Endothelial cell of umbilical vein (primary cell): Measurements from ENCODE around the gene CTF1. TPM values are rescaled to one million over a fixed set of nuclear protein-coding genes. Genes with fewer than 3 reads are reported as not detected.

ENCODE experiments used
- BruUV-seq: library from RNA; stranded (reverse); fragments of 400-500 nt; replicated peaks from 2 replicates; lab custom pipeline; 2021; lab: Mats Ljungman, UMichigan
- CTCF ChIA-PET: fragments of 300-600, 350-600 bp; sonication (Branson Sonifier 250); formaldehyde crosslinking; loops from one replicate; lab custom pipeline; 2021; ENCODE audit warnings: antibody characterized with exemption, inconsistent platforms; lab: Charles Lee
- POLR2A ChIA-PET: fragments of 300-600, 350-600 bp; sonication (Branson Sonifier 250); formaldehyde crosslinking; loops from one replicate; lab custom pipeline; 2021; ENCODE audit warnings: antibody characterized with exemption, inconsistent platforms; lab: Charles Lee
- DNase-seq: peaks from one replicate; pipeline ENCODE4 v3.0.0-alpha.2; 2011; ENCODE audit warnings: low read depth, low spot score
- FAIRE-seq: peaks from 2 replicates; lab custom pipeline; 2011; peaks lifted over from hg19 to GRCh38; lab: Jason Lieb, UNC
- H2AFZ ChIP-seq: 2 replicates; pipeline ENCODE4 v1.6.0; 2012; ENCODE audit warnings: low read depth, low read length, control low read depth, inconsistent platforms
- H3K27ac ChIP-seq: 2 replicates; pipeline ENCODE4 v1.5.1; 2011; ENCODE audit warnings: low read depth, mild to moderate bottlenecking, control low read depth, low read length, moderate library complexity; ENCODE audit not compliant: insufficient read depth
- H3K27me3 ChIP-seq, 2 experiments: 2 replicates each; pipeline versions ENCODE4 v1.6.0 to v1.6.1; 2011; ENCODE audit warnings: low read length in 2 of 2, mixed read lengths in 1 of 2; ENCODE audit not compliant: control insufficient read depth in 2 of 2, insufficient read depth in 2 of 2
- H3K36me3 ChIP-seq, 2 experiments: 2 replicates in 1 of 2; 3 replicates in 1 of 2; pipeline ENCODE4 v1.5.1; 2011; ENCODE audit warnings: low read length in 2 of 2, mild to moderate bottlenecking in 1 of 2, moderate library complexity in 1 of 2; ENCODE audit not compliant: control insufficient read depth in 2 of 2, insufficient read depth in 2 of 2; ENCODE audit errors: extremely low read depth in 1 of 2
- H3K4me1 ChIP-seq: 3 replicates; pipeline ENCODE4 v1.5.1; 2011; ENCODE audit warnings: mild to moderate bottlenecking, low read length; ENCODE audit not compliant: control insufficient read depth, insufficient read depth; ENCODE audit errors: extremely low read depth
- H3K4me2 ChIP-seq: 2 replicates; pipeline ENCODE4 v1.6.1; 2011; ENCODE audit warnings: low read length, control low read depth, mixed read lengths; ENCODE audit not compliant: insufficient read depth
- H3K4me3 ChIP-seq, 3 experiments: fragments of 200-600 bp in 1 of 3; sonication (generic), shearing (Covaris generic) in 1 of 3; replicated peaks in 1 of 3; 2 replicates each; pipeline ENCODE4 v1.5.1; 2011 to 2016; ENCODE audit warnings: control low read depth in 3 of 3, low read length in 3 of 3, mild to moderate bottlenecking in 2 of 3, inconsistent platforms in 1 of 3, low read depth in 1 of 3, moderate library complexity in 1 of 3; ENCODE audit not compliant: insufficient read depth in 1 of 3
- H3K79me2 ChIP-seq: 2 replicates; pipeline ENCODE4 v1.6.0; 2012; ENCODE audit warnings: low read length, inconsistent platforms; ENCODE audit not compliant: control insufficient read depth, insufficient read depth
- H3K9ac ChIP-seq: replicated peaks from 2 replicates; pipeline ENCODE3; 2011; ENCODE audit warnings: low read length, control low read depth; ENCODE audit not compliant: insufficient read depth; ENCODE audit errors: extremely low read depth
- H3K9me1 ChIP-seq: replicated peaks from 3 replicates; pipeline ENCODE4 v1.6.0; 2011; ENCODE audit warnings: mild to moderate bottlenecking, low read length; ENCODE audit not compliant: control insufficient read depth, insufficient read depth; ENCODE audit errors: extremely low read depth
- H3K9me3 ChIP-seq: replicated peaks from 2 replicates; pipeline ENCODE4 v1.5.1; 2012; ENCODE audit warnings: low read length, inconsistent platforms; ENCODE audit not compliant: control insufficient read depth, insufficient read depth
- H4K20me1 ChIP-seq: replicated peaks from 2 replicates; pipeline ENCODE3; 2011; ENCODE audit warnings: mild to moderate bottlenecking, low read length; ENCODE audit not compliant: control insufficient read depth, insufficient read depth; ENCODE audit errors: extremely low read depth
- GATA2 ChIP-seq: IDR thresholded peaks from 2 replicates; pipeline ENCODE4 v1.7.0; 2011; ENCODE audit warnings: low read depth, mild to moderate bottlenecking, moderate library complexity, mixed read lengths, low read length; ENCODE audit not compliant: insufficient read length, insufficient read depth
- POLR2A ChIP-seq: IDR thresholded peaks from 2 replicates; pipeline ENCODE4 v1.6.1; 2012; ENCODE audit warnings: low read depth, mild to moderate bottlenecking, control low read depth, low read length
- POLR2AphosphoS5 ChIP-seq: IDR thresholded peaks from 2 replicates; pipeline ENCODE4 v1.6.1; 2012; ENCODE audit warnings: low read depth, mild to moderate bottlenecking, control low read depth, low read length, moderate library complexity; ENCODE audit not compliant: insufficient read depth
- dilution Hi-C: fragments of 300-500 bp; cut with MboI; formaldehyde crosslinking; loops from one replicate; pipeline ENCODE4 v1.15.0; 2019; ENCODE audit warnings: low sequenced_read_pairs; ENCODE audit not compliant: extremely low pct_ligation_motif_present
- intact Hi-C: fragments of 100-400 bp; cut with micrococcal nuclease; formaldehyde crosslinking; loops from one replicate; pipeline ENCODE4 v1.10.0; 2022
- polyA plus RNA-seq, 4 experiments: library from polyadenylated mRNA; depleted of rRNA in 3 of 4; stranded (reverse) in 3 of 4; unstranded in 1 of 4; fragments of >200 nt; gene quantifications; 2 replicates each; pipeline versions ENCODE4 v1.2.1 to v1.2.3, GENCODE V29; 2011 to 2012; ENCODE audit warnings: missing spikeins in 1 of 4
- total RNA-seq: library from RNA; stranded (reverse); gene quantifications from 2 replicates; pipeline ENCODE4 v1.2.3, GENCODE V29; 2021
- TF ChIP-seq, protein P1 (sequence below): IDR thresholded peaks from 2 replicates; pipeline ENCODE4 v1.6.1; 2011; ENCODE audit not compliant: insufficient read depth, insufficient read length
- TF ChIP-seq, protein P2 (sequence below), 2 donors: IDR thresholded peaks; 1 replicate in 1 of 2; 2 replicates in 1 of 2; pipeline ENCODE4 v1.5.1; 2011; ENCODE audit warnings: low read length in 2 of 2, mild to moderate bottlenecking in 2 of 2, moderate library complexity in 2 of 2, control low read depth in 1 of 2, inconsistent platforms in 1 of 2, low read depth in 1 of 2; ENCODE audit not compliant: insufficient read depth in 1 of 2; ENCODE audit errors: extremely low read depth in 1 of 2

The CTF1 gene
- total and polyA plus RNA-seq, 2 donors (not counting 3 experiments of a cell fraction or from before 2014, with no cell fraction given) = 1.5 to 4.7 TPM

DNA sequence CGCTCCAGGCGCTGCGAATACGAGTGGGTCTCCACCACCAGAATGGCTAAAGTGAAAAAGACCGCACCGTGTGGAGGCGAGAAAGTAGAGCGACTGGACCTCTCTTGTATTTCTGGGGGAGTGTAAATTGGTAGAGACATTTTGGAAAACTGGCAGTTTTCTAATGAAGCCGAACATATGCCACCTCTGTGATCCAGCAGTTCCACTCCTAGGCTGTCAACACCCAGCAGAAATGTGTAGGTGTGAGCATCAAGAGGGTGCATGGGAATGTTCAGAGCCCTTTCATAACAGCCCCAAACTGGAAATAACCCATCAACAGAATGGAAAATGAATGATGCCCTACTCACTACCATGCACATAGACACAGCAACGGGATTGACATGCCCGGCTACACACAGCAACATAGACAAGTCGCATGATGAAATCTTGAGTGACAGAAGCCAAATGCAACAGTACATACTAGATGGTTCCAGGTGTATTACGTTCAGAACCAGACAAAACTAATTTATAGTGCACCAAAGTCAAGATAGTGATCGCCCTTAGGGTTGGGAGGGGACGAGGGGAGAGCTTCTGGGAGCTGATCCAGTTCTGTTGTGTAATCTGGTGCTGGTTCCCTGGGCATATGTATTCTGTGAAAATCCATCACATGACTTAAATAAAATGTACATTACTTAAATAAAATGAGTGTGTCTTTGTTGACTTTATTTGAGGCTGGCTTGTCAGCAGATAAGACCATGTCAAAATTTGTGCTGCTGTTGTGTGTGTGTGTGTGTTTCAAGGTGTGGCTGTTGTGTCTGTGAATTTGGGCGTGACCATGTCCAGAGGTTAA lies 1.7 kb upstream of the CTF1 start:
- TF ChIP-seq, protein P1, sequence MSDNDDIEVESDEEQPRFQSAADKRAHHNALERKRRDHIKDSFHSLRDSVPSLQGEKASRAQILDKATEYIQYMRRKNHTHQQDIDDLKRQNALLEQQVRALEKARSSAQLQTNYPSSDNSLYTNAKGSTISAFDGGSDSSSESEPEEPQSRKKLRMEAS = no peak
- TF ChIP-seq GATA2 = no peak
- no peak for TF ChIP-seq POLR2A
- no peak for TF ChIP-seq POLR2AphosphoS5
- TF ChIP-seq, protein P2, sequence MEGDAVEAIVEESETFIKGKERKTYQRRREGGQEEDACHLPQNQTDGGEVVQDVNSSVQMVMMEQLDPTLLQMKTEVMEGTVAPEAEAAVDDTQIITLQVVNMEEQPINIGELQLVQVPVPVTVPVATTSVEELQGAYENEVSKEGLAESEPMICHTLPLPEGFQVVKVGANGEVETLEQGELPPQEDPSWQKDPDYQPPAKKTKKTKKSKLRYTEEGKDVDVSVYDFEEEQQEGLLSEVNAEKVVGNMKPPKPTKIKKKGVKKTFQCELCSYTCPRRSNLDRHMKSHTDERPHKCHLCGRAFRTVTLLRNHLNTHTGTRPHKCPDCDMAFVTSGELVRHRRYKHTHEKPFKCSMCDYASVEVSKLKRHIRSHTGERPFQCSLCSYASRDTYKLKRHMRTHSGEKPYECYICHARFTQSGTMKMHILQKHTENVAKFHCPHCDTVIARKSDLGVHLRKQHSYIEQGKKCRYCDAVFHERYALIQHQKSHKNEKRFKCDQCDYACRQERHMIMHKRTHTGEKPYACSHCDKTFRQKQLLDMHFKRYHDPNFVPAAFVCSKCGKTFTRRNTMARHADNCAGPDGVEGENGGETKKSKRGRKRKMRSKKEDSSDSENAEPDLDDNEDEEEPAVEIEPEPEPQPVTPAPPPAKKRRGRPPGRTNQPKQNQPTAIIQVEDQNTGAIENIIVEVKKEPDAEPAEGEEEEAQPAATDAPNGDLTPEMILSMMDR (IDR thresholded peaks at IDR 0.05; ENCODE audit: extremely low read depth in 1 of 2, insufficient read depth in 1 of 2, low read depth in 1 of 2, low read length in 2 of 2) = no peak
- FAIRE-seq = peak; percentile 35
- Histone ChIP-seq H3K4me1 (peaks cover 13% of the 10 kb centered on the region), H3K27me3 (no peaks in the 10 kb centered on the region), H3K9ac (peak overlapping the region; percentile 30), H3K9me3 (no peaks in the 10 kb centered on the region), H2AFZ (peak overlapping the region; percentile 63), H3K4me3 (peak overlapping the region in 1 of 3 experiments; percentile 35), H4K20me1 (no peaks in the 10 kb centered on the region), H3K27ac (no peak overlapping the region), H3K9me1 (no peaks in the 10 kb centered on the region), H3K79me2 (peaks cover 9% of the 10 kb centered on the region), H3K36me3 (no peaks in the 10 kb centered on the region), H3K4me2 (peak overlapping the region; percentile 0)
- BruUV-seq = TSS peak; percentile 74
- DNase-seq = no peak
- ChIA-PET CTCF (no interaction called here), POLR2A (no interaction called here)
- intact Hi-C loops = loop anchor here (1.0 kb wide), 1 partner anchor 19 kb away; no protein-coding TSS in a partner anchor
- dilution Hi-C loops = no loop called here
